ENCODE data around the gene GET4. TPM values are rescaled to one million over a fixed set of nuclear protein-coding genes. Genes with fewer than 3 reads are reported as not detected.
"Not testable (repeated sequence)": the region's sequence is repeated elsewhere in the genome, so short reads cannot be mapped to it uniquely, and the experiment has no call there.

The GET4 gene
- total RNA-seq, 1 experiment from 2014 or later: 56.3 TPM

GRCh38 chr7:915291-916218, 39.2 kb downstream of the GET4 start:
- DNase-seq (ENCODE audit: low spot score): no peak

- DNase-seq (ENCODE audit: low spot score): peak; percentile 34
These were observed 40.1 kb downstream of the GET4 start for GRCh38 chr7:916291-916941.

- DNase-seq (ENCODE audit: low spot score): no peak
These were observed 41.1 kb downstream of the GET4 start for GRCh38 chr7:917255-918117.

GRCh38 chr7:918118-918425, 41.7 kb downstream of the GET4 start:
- no peak for DNase-seq (ENCODE audit: low spot score)

- DNase-seq (ENCODE audit: low spot score): no peak
These were observed 42.2 kb downstream of the GET4 start for GRCh38 chr7:918441-919113.

GRCh38 chr7:919114-919442, 42.7 kb downstream of the GET4 start:
- DNase-seq (ENCODE audit: low spot score): no peak

- no peak for DNase-seq (ENCODE audit: low spot score)
These were observed 43.6 kb downstream of the GET4 start for GRCh38 chr7:919924-920341.

GRCh38 chr7:920351-921070, 44.2 kb downstream of the GET4 start:
- DNase-seq (ENCODE audit: low spot score): peak; percentile 12

GRCh38 chr7:921071-921461, 44.7 kb downstream of the GET4 start:
- no peak for DNase-seq (ENCODE audit: low spot score)

GRCh38 chr7:921581-922333, 45.4 kb downstream of the GET4 start:
- no peak for DNase-seq (ENCODE audit: low spot score)

GRCh38 chr7:922334-923107, 46.2 kb downstream of the GET4 start:
- no peak for DNase-seq (ENCODE audit: low spot score)

- peak; percentile 90 for DNase-seq (ENCODE audit: low spot score)
These were observed 47.0 kb downstream of the GET4 start for GRCh38 chr7:923108-924041.

- not testable (repeated sequence) for DNase-seq (ENCODE audit: low spot score)
These were observed 47.7 kb downstream of the GET4 start for GRCh38 chr7:924042-924441.

GRCh38 chr7:924541-925231, 48.3 kb downstream of the GET4 start:
- DNase-seq (ENCODE audit: low spot score): peak; percentile 65

GRCh38 chr7:925601-926000, 49.2 kb downstream of the GET4 start:
- peak; percentile 61 for DNase-seq (ENCODE audit: low spot score)

GRCh38 chr7:926061-927030, 50.0 kb downstream of the GET4 start:
- no peak for DNase-seq (ENCODE audit: low spot score)

Measured in A172 (cell line).